ENCODE measurements around the gene NDUFAF7. TPM values are rescaled to one million over a fixed set of nuclear protein-coding genes. Genes with fewer than 3 reads are reported as not detected.
A peak's percentile ranks its signal among the peaks of the same experiment; 100 is the strongest.

Gene NDUFAF7
- total RNA-seq (15.1 TPM), polyA plus RNA-seq (ENCODE audit: insufficient read depth, low read depth, low replicate concordance) (13.1 TPM)
- long read RNA-seq, donor 1, result 0 reads
- long read RNA-seq, donor 2, partial matches to known transcripts, result 0 of 1 reads
- long read RNA-seq, donor 2, other reads (novel, unspliced or antisense), result 0 of 1 reads
- long read RNA-seq, donor 3, partial matches to known transcripts, result 0 of 1 reads
- long read RNA-seq, donor 3, other reads (novel, unspliced or antisense), result 0 of 1 reads
- long read RNA-seq, donor 4, partial matches to known transcripts, result 0 of 3 reads
- long read RNA-seq, donor 4, other reads (novel, unspliced or antisense), result 0 of 3 reads
- long read RNA-seq, donor 5, partial matches to known transcripts, result 0 of 1 reads
- long read RNA-seq, donor 5, other reads (novel, unspliced or antisense), result 0 of 1 reads
- long read RNA-seq, donor 6, partial matches to known transcripts, result 0 of 2 reads
- long read RNA-seq, donor 6, other reads (novel, unspliced or antisense), result 0 of 2 reads
- long read RNA-seq, donor 7, transcript NDUFAF7-201 (10 exons, 2,176 nt), result major isoform, 5 of 13 reads
- long read RNA-seq, donor 7, partial matches to known transcripts, result 1 of 13 reads
- long read RNA-seq, donor 7, other reads (novel, unspliced or antisense), result 6 of 13 reads
- long read RNA-seq, donor 8, partial matches to known transcripts, result 0 of 3 reads
- long read RNA-seq, donor 8, other reads (novel, unspliced or antisense), result 0 of 3 reads
- long read RNA-seq, donor 9, result 0 reads
- long read RNA-seq, donor 10, partial matches to known transcripts, result 0 of 2 reads
- long read RNA-seq, donor 10, other reads (novel, unspliced or antisense), result 0 of 2 reads

GRCh38 chr2:37231241-37232130 is at the start of gene NDUFAF7, which contains the start of gene CEBPZ:
Gene NDUFAF7 (plus strand): TSS chr2:37231658. CDS start chr2:37231706, 48 bp downstream.
Gene CEBPZ (minus strand): TSS chr2:37231596. CDS start chr2:37231567, 29 bp downstream.
- Histone ChIP-seq H3K9ac (ENCODE audit: low read length in 3 of 3) (peak within 1 kb of the TSS; percentile 60 to 91 (median 82)), H3K4me1 (ENCODE audit: control insufficient read depth in 2 of 3, insufficient read depth in 2 of 3, low read depth in 1 of 3, low read length in 3 of 3) (peaks cover 5 to 13% (median 10%) of the 10 kb centered on the region in 3 donors), H3K9me3 (ENCODE audit: control insufficient read depth in 2 of 3, insufficient read depth in 1 of 3, low read length in 3 of 3) (no peaks in the 10 kb centered on the region), H3K4me3 (ENCODE audit: low read length in 3 of 3) (peak within 1 kb of the TSS; percentile 71 to 96 (median 89)), H3K27ac (ENCODE audit: low read depth in 2 of 2, low read length in 2 of 2) (peak within 1 kb of the TSS; percentile 78 to 87), H3K27me3 (ENCODE audit: control insufficient read depth, insufficient read depth, low read length) (no peaks in the 10 kb centered on the region), H3K36me3 (ENCODE audit: control insufficient read depth in 2 of 3, insufficient read depth in 3 of 3, low read length in 3 of 3) (peaks cover 6 to 17% (median 12%) of the 10 kb centered on the region in 3 donors)
- intact Hi-C loops (cut with DNase I), result no loop called here
- no peak for TF ChIP-seq CTCF (IDR thresholded peaks at IDR 0.05; ENCODE audit: borderline replicate concordance, extremely low read depth, insufficient read depth)
- DNase-seq, result peak; percentile 92 to 97 (median 96)
- FAIRE-seq, result no peak

GRCh38 chr2:37181726-37182684 is 49.5 kb upstream of the NDUFAF7 start:
- Histone ChIP-seq H3K9ac (ENCODE audit: low read length in 3 of 3) (no peak overlapping the region), H3K27ac (ENCODE audit: low read depth in 2 of 2, low read length in 2 of 2) (no peak overlapping the region), H3K27me3 (ENCODE audit: control insufficient read depth, insufficient read depth, low read length) (no peaks in the 10 kb centered on the region), H3K4me1 (ENCODE audit: control insufficient read depth in 2 of 3, insufficient read depth in 2 of 3, low read depth in 1 of 3, low read length in 3 of 3) (no peaks in the 10 kb centered on the region), H3K9me3 (ENCODE audit: control insufficient read depth in 2 of 3, insufficient read depth in 1 of 3, low read length in 3 of 3) (no peaks in the 10 kb centered on the region), H3K36me3 (ENCODE audit: control insufficient read depth in 2 of 3, insufficient read depth in 3 of 3, low read length in 3 of 3) (no peaks in the 10 kb centered on the region), H3K4me3 (ENCODE audit: low read length in 3 of 3) (no peak overlapping the region)
- intact Hi-C loops (cut with DNase I), result no loop called here
- DNase-seq (peak in 2 of 5 donors; percentile 19 to 34), FAIRE-seq (no peak)
- no peak for TF ChIP-seq CTCF (IDR thresholded peaks at IDR 0.05; ENCODE audit: borderline replicate concordance, extremely low read depth, insufficient read depth)

GRCh38 chr2:37188570-37188969 is 42.9 kb upstream of the NDUFAF7 start, which contains the start of gene SULT6B1:
Gene SULT6B1 (minus strand): TSS chr2:37188670. CDS start chr2:37188640, 30 bp downstream.
- no peak for TF ChIP-seq CTCF (IDR thresholded peaks at IDR 0.05; ENCODE audit: borderline replicate concordance, extremely low read depth, insufficient read depth)
- no peaks in the 10 kb centered on the region for H3K9me3 ChIP-seq (ENCODE audit: control insufficient read depth in 2 of 3, insufficient read depth in 1 of 3, low read length in 3 of 3)
- no peak within 1 kb of the TSS for H3K27ac ChIP-seq (ENCODE audit: low read depth in 2 of 2, low read length in 2 of 2)
- H3K4me3 ChIP-seq (ENCODE audit: low read length in 3 of 3), result no peak within 1 kb of the TSS
- no peaks in the 10 kb centered on the region for H3K27me3 ChIP-seq (ENCODE audit: control insufficient read depth, insufficient read depth, low read length)
- FAIRE-seq, result no peak
- no peak for DNase-seq
- H3K4me1 ChIP-seq (ENCODE audit: control insufficient read depth in 2 of 3, insufficient read depth in 2 of 3, low read depth in 1 of 3, low read length in 3 of 3), result no peaks in the 10 kb centered on the region
- H3K36me3 ChIP-seq (ENCODE audit: control insufficient read depth in 2 of 3, insufficient read depth in 3 of 3, low read length in 3 of 3), result no peaks in the 10 kb centered on the region
- intact Hi-C loops (cut with DNase I), result no loop called here
- H3K9ac ChIP-seq (ENCODE audit: low read length in 3 of 3), result no peak within 1 kb of the TSS

All from kidney (tissue), 22 donors.